Stomach (tissue), 4 donors: ENCODE measurements around the gene SPATA20.

ENCODE experiments used
- EP300 ChIP-seq: sonication (generic); formaldehyde crosslinking; IDR thresholded peaks from one replicate; pipeline ENCODE4 v1.6.1; 2017; ENCODE audit warnings: antibody characterized with exemption
- POLR2A ChIP-seq, 4 donors: fragments of 450-650 bp; IDR thresholded peaks; one replicate each; pipeline ENCODE4 v1.6.1; 2016; ENCODE audit warnings: antibody characterized with exemption in 4 of 4, control low read depth in 2 of 4, mild to moderate bottlenecking in 1 of 4, moderate library complexity in 1 of 4
- TF ChIP-seq, protein P1 (sequence below), 7 experiments: fragments of 450-650 bp in 4 of 7; fragments of 200-600 bp in 3 of 7; sonication (generic) in 3 of 7; IDR thresholded peaks; one replicate each; pipeline ENCODE4 v1.5.1; 2016 to 2019; ENCODE audit warnings: antibody characterized with exemption in 7 of 7, control low read depth in 2 of 7, mild to moderate bottlenecking in 1 of 7

GRCh38 chr17:50544516-50544915, 2.5 kb upstream of the SPATA20 start:
- TF ChIP-seq POLR2A (IDR thresholded peaks at IDR 0.05) (no peak), EP300 (no peak)
- TF ChIP-seq, protein P1, sequence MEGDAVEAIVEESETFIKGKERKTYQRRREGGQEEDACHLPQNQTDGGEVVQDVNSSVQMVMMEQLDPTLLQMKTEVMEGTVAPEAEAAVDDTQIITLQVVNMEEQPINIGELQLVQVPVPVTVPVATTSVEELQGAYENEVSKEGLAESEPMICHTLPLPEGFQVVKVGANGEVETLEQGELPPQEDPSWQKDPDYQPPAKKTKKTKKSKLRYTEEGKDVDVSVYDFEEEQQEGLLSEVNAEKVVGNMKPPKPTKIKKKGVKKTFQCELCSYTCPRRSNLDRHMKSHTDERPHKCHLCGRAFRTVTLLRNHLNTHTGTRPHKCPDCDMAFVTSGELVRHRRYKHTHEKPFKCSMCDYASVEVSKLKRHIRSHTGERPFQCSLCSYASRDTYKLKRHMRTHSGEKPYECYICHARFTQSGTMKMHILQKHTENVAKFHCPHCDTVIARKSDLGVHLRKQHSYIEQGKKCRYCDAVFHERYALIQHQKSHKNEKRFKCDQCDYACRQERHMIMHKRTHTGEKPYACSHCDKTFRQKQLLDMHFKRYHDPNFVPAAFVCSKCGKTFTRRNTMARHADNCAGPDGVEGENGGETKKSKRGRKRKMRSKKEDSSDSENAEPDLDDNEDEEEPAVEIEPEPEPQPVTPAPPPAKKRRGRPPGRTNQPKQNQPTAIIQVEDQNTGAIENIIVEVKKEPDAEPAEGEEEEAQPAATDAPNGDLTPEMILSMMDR (IDR thresholded peaks at IDR 0.05) = no peak
